Loucy (cell line): ENCODE data around the gene USP2.

Experiments used
- H2AFZ ChIP-seq: fragments of 200-600 bp; sonication (generic); 2 replicates; pipeline ENCODE4 v1.6.0; 2016; ENCODE audit warnings: antibody characterized with exemption, mild to moderate bottlenecking, low read length, moderate library complexity
- H3F3A ChIP-seq: fragments of 200-600 bp; 2 replicates; pipeline ENCODE4 v1.6.0; 2016; ENCODE audit warnings: antibody characterized with exemption, low read depth, mild to moderate bottlenecking
- H3K27me3 ChIP-seq: fragments of 200-600 bp; sonication (generic); 2 replicates; pipeline ENCODE4 v1.6.1; 2014; ENCODE audit warnings: low read length, mild to moderate bottlenecking; ENCODE audit not compliant: insufficient read depth, poor library complexity, severe bottlenecking
- H3K36me3 ChIP-seq: fragments of 200-600 bp; sonication (generic); 2 replicates; pipeline ENCODE4 v1.6.1; 2016; ENCODE audit warnings: low read length; ENCODE audit not compliant: insufficient read depth
- H3K4me1 ChIP-seq: fragments of 200-600 bp; sonication (generic); 2 replicates; pipeline ENCODE4 v1.5.1; 2014; ENCODE audit warnings: low read length, mild to moderate bottlenecking; ENCODE audit not compliant: insufficient read depth, poor library complexity, severe bottlenecking
- H3K4me2 ChIP-seq: fragments of 200-600 bp; sonication (generic); 2 replicates; pipeline ENCODE4 v1.6.0; 2014; ENCODE audit warnings: antibody characterized with exemption, low read length, low read depth, mild to moderate bottlenecking; ENCODE audit not compliant: poor library complexity, severe bottlenecking
- H3K4me3 ChIP-seq: fragments of 200-600 bp; sonication (generic); 2 replicates; pipeline ENCODE4 v1.5.1; 2014; ENCODE audit warnings: low read length, mild to moderate bottlenecking, mixed read lengths; ENCODE audit not compliant: poor library complexity, severe bottlenecking
- H3K79me2 ChIP-seq: fragments of 200-600 bp; sonication (generic); 2 replicates; pipeline ENCODE4 v1.6.1; 2014; ENCODE audit warnings: low read length; ENCODE audit not compliant: insufficient read depth
- H3K9ac ChIP-seq: fragments of 200-600 bp; sonication (generic); 2 replicates; pipeline ENCODE4 v1.6.0; 2014; ENCODE audit warnings: mild to moderate bottlenecking, low read depth, low read length, moderate library complexity; ENCODE audit not compliant: poor library complexity, severe bottlenecking
- H3K9me2 ChIP-seq: fragments of 200-600 bp; sonication (generic); replicated peaks from 2 replicates; pipeline ENCODE4 v1.6.1; 2016; ENCODE audit warnings: low read depth, low read length, mixed read lengths
- H3K9me3 ChIP-seq: fragments of 200-600 bp; sonication (generic); 2 replicates; pipeline ENCODE4 v1.6.1; 2014; ENCODE audit warnings: mild to moderate bottlenecking, antibody characterized with exemption, low read length, low read depth; ENCODE audit not compliant: insufficient read depth
- H4K20me1 ChIP-seq: fragments of 200-600 bp; sonication (generic); 2 replicates; pipeline ENCODE4 v1.6.0; 2014; ENCODE audit warnings: antibody characterized with exemption, low read length, mild to moderate bottlenecking; ENCODE audit not compliant: insufficient read depth, poor library complexity, severe bottlenecking
- CTCF ChIP-seq: fragments of 200-600 bp; sonication (generic); conservative IDR thresholded peaks from 2 replicates; pipeline ENCODE4 v1.5.1; 2014; ENCODE audit warnings: mild to moderate bottlenecking, antibody characterized with exemption, low read length
- EZH2phosphoT487 ChIP-seq: fragments of 200-600 bp; IDR thresholded peaks from 2 replicates; pipeline ENCODE4 v1.6.1; 2018; ENCODE audit warnings: antibody characterized with exemption, mild to moderate bottlenecking, moderate library complexity, borderline replicate concordance

USP2 gene

GRCh38 chr11:119371778-119372182, 9.7 kb downstream of the USP2 start:
- Histone ChIP-seq H3K9ac (no peak overlapping the region), H3K9me2 (no peaks in the 10 kb centered on the region), H3K4me2 (no peak overlapping the region), H2AFZ (no peak overlapping the region), H3F3A (no peaks in the 10 kb centered on the region), H3K9me3 (no peaks in the 10 kb centered on the region), H3K27me3 (no peaks in the 10 kb centered on the region), H3K4me1 (peaks cover 14% of the 10 kb centered on the region), H4K20me1 (no peaks in the 10 kb centered on the region), H3K4me3 (no peak overlapping the region), H3K36me3 (no peaks in the 10 kb centered on the region), H3K79me2 (no peaks in the 10 kb centered on the region)
- TF ChIP-seq CTCF = peak; percentile 37
- TF ChIP-seq EZH2phosphoT487 = no peak

GRCh38 chr11:119371067-119371601, 10.4 kb downstream of the USP2 start:
- H3F3A ChIP-seq = no peaks in the 10 kb centered on the region
- no peaks in the 10 kb centered on the region for H3K9me2 ChIP-seq
- H2AFZ ChIP-seq = no peak overlapping the region
- no peak overlapping the region for H3K4me2 ChIP-seq
- no peaks in the 10 kb centered on the region for H4K20me1 ChIP-seq
- H3K9ac ChIP-seq = peak overlapping the region; percentile 13
- H3K36me3 ChIP-seq = no peaks in the 10 kb centered on the region
- no peaks in the 10 kb centered on the region for H3K27me3 ChIP-seq
- no peak for TF ChIP-seq EZH2phosphoT487
- TF ChIP-seq CTCF = no peak
- no peaks in the 10 kb centered on the region for H3K9me3 ChIP-seq
- H3K4me3 ChIP-seq = no peak overlapping the region
- no peaks in the 10 kb centered on the region for H3K79me2 ChIP-seq
- H3K4me1 ChIP-seq = peaks cover 14% of the 10 kb centered on the region

- no peaks in the 10 kb centered on the region for H3K36me3 ChIP-seq
- H2AFZ ChIP-seq = no peak overlapping the region
- no peaks in the 10 kb centered on the region for H3K79me2 ChIP-seq
- no peak for TF ChIP-seq CTCF
- no peak for TF ChIP-seq EZH2phosphoT487
- H3K4me1 ChIP-seq = peaks cover 14% of the 10 kb centered on the region
- H3K4me2 ChIP-seq = no peak overlapping the region
- no peaks in the 10 kb centered on the region for H3K9me3 ChIP-seq
- no peaks in the 10 kb centered on the region for H3K9me2 ChIP-seq
- no peaks in the 10 kb centered on the region for H4K20me1 ChIP-seq
- no peaks in the 10 kb centered on the region for H3F3A ChIP-seq
- no peaks in the 10 kb centered on the region for H3K27me3 ChIP-seq
- no peak overlapping the region for H3K4me3 ChIP-seq
- peak overlapping the region; percentile 13 for H3K9ac ChIP-seq
Measured at GRCh38 chr11:119370486-119371046, 10.9 kb downstream of the USP2 start.
